ENCODE results near the gene URB2. TPM values are rescaled to one million over a fixed set of nuclear protein-coding genes. Genes with fewer than 3 reads are reported as not detected.
A peak's percentile ranks its signal among the peaks of the same experiment; 100 is the strongest.

Gene URB2
- total and polyA plus RNA-seq, 10 of the 15 experiments (the other 5 are each of a cell fraction or from before 2014, with no cell fraction given), result 2.7 to 24.0 (median 16.9) TPM

- TF ChIP-seq HDAC6 (IDR thresholded peaks at IDR 0.05; ENCODE audit: unreplicated experiment) (no peak), SIX5 (IDR thresholded peaks at IDR 0.05; ENCODE audit: low read depth, low read length, severe bottlenecking) (no peak), SMC3 (IDR thresholded peaks at IDR 0.05; ENCODE audit: borderline replicate concordance, low read length) (peak; percentile 17; the same call in 1 of the 2 replicates), RELB (IDR thresholded peaks at IDR 0.05; ENCODE audit: low read depth) (peak; percentile 50; the same call in 1 of the 2 replicates), CBFB (IDR thresholded peaks at IDR 0.05; ENCODE audit: low read depth) (no peak)
- TF ChIP-seq, protein P1, sequence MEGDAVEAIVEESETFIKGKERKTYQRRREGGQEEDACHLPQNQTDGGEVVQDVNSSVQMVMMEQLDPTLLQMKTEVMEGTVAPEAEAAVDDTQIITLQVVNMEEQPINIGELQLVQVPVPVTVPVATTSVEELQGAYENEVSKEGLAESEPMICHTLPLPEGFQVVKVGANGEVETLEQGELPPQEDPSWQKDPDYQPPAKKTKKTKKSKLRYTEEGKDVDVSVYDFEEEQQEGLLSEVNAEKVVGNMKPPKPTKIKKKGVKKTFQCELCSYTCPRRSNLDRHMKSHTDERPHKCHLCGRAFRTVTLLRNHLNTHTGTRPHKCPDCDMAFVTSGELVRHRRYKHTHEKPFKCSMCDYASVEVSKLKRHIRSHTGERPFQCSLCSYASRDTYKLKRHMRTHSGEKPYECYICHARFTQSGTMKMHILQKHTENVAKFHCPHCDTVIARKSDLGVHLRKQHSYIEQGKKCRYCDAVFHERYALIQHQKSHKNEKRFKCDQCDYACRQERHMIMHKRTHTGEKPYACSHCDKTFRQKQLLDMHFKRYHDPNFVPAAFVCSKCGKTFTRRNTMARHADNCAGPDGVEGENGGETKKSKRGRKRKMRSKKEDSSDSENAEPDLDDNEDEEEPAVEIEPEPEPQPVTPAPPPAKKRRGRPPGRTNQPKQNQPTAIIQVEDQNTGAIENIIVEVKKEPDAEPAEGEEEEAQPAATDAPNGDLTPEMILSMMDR (IDR thresholded peaks at IDR 0.05 in 2 of 3, conservative IDR thresholded peaks at IDR 0.05 in 1 of 3; ENCODE audit: control insufficient read depth in 2 of 3, extremely low read depth in 1 of 3, insufficient read depth in 1 of 3, low read depth in 3 of 3, low read length in 3 of 3), result 0 out of 6 replicates have a peak, but pooled peaks of 2 of the 3 experiments have one; percentile 9 to 16
These were observed 47.6 kb upstream of the URB2 start (continued) for GRCh38 chr1:229578168-229579058.

All from GM12878 (cell line).